ENCODE measurements around the gene PVALEF.

GRCh38 chr17:81134064-81134781, 31.1 kb upstream of the PVALEF start:
- TF ChIP-seq CTCF (IDR thresholded peaks at IDR 0.05): no peak
- TF ChIP-seq POLR2A (IDR thresholded peaks at IDR 0.05): no peak
